ENCODE measurements around the gene SORBS2. TPM values are rescaled to one million over a fixed set of nuclear protein-coding genes. Genes with fewer than 3 reads are reported as not detected.
A peak's percentile ranks its signal among the peaks of the same experiment; 100 is the strongest.

Gene SORBS2
- total and polyA plus RNA-seq, 2 donors (not counting 1 experiment from before 2014, with no cell fraction given) = 0.25 to 0.89 TPM

DNA sequence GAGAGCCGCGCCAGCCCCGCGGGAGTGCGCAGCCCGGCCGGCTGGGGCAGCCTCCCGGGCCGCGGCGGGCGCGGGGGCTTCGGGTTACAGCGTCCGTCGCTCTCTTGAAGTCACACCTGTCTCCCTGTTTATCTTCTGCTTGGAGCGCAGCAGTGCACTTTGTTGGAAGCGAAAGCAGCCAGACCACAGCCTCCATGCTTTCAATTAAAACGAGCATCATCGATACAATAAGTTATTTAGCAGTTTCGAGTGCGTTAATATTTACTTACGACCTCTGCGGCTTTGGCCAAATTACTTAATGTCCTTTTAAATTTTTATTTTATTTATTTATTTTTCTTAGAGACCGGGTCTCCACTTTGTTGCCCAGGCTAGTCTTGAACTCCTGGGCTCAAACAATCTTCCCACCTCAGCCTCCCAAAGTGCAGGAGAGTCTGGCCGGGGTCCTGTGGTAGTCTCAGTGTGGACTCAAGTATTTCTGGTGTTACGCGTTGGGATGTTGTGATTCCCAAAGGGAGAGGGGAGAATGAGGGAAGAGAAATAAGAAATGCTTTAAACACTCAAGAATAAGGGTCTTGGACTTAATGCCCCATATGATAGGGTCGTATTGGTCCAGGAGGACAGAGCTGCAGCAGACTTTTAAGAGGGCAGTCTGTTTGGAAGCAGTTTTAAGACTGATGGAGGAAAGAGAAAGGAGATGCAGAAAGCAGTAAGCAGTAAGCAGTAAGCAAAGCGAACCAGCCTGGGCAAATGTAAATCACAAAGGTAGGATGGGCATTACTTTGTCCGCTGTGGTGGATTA is 276.2 kb downstream of the SORBS2 start:
- Histone ChIP-seq H3K27me3 (replicated peaks in 1 of 4; ENCODE audit: control extremely low read depth in 1 of 4, control insufficient read depth in 3 of 4, insufficient read depth in 4 of 4, low read length in 3 of 4) (peaks cover 0 to 46% (median 29%) of the 10 kb centered on the region in 4 experiments), H3K9me3 (ENCODE audit: control extremely low read depth in 1 of 3, control insufficient read depth in 2 of 3, insufficient read depth in 1 of 3, low read length in 2 of 3) (peaks cover 0 to 3% (median 0%) of the 10 kb centered on the region in 3 donors), H3K4me2 (replicated peaks; ENCODE audit: low read depth, low read length, poor library complexity, severe bottlenecking) (peak overlapping the region; percentile 71), H4K20me1 (ENCODE audit: control insufficient read depth, insufficient read depth, low read length, poor library complexity, severe bottlenecking) (no peaks in the 10 kb centered on the region), H3K4me1 (ENCODE audit: control insufficient read depth in 2 of 2, insufficient read depth in 2 of 2, low read length in 2 of 2) (peaks cover 5 to 12% of the 10 kb centered on the region in 2 donors), H3K4me3 (ENCODE audit: control extremely low read depth in 1 of 5, extremely low read depth in 1 of 5, insufficient read depth in 1 of 5, low read depth in 2 of 5, low read length in 4 of 5) (no peak overlapping the region), H3K79me2 (ENCODE audit: control insufficient read depth, insufficient read depth, low read length) (no peaks in the 10 kb centered on the region), H2AFZ (ENCODE audit: insufficient read depth, low read depth, low read length, poor library complexity, severe bottlenecking) (peak overlapping the region; percentile 36), H3K9ac (ENCODE audit: low read length) (no peak overlapping the region), H3K36me3 (replicated peaks in 1 of 2; ENCODE audit: control extremely low read depth in 1 of 2, control insufficient read depth in 1 of 2, extremely low read depth in 1 of 2, insufficient read depth in 2 of 2, low read length in 1 of 2) (no peaks in the 10 kb centered on the region), H3K27ac (ENCODE audit: low read length in 2 of 2) (no peak overlapping the region)
- Mint-ChIP-seq H3K27me3 (peaks cover 37% of the 10 kb centered on the region), H3K27ac (no peak overlapping the region), H3K4me3 (peak overlapping the region; percentile 73), H3K4me1 (peaks cover 8% of the 10 kb centered on the region), H3K9me3 (ENCODE audit: insufficient read depth) (no peaks in the 10 kb centered on the region)
- DNase-seq (no peak), ATAC-seq (ENCODE audit: low read depth) (no peak)
- ChIA-PET CTCF (interaction anchor here (0.7 to 1.8 kb wide), 2 partner anchors 62 to 402 kb away, joined by 3 to 4 read pairs; no protein-coding TSS in a partner anchor), POLR2A (interaction anchor here (0.6 kb wide), 1 partner anchor 51 kb away, joined by 3 read pairs; no protein-coding TSS in a partner anchor)
- TF ChIP-seq, protein P1, sequence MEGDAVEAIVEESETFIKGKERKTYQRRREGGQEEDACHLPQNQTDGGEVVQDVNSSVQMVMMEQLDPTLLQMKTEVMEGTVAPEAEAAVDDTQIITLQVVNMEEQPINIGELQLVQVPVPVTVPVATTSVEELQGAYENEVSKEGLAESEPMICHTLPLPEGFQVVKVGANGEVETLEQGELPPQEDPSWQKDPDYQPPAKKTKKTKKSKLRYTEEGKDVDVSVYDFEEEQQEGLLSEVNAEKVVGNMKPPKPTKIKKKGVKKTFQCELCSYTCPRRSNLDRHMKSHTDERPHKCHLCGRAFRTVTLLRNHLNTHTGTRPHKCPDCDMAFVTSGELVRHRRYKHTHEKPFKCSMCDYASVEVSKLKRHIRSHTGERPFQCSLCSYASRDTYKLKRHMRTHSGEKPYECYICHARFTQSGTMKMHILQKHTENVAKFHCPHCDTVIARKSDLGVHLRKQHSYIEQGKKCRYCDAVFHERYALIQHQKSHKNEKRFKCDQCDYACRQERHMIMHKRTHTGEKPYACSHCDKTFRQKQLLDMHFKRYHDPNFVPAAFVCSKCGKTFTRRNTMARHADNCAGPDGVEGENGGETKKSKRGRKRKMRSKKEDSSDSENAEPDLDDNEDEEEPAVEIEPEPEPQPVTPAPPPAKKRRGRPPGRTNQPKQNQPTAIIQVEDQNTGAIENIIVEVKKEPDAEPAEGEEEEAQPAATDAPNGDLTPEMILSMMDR (IDR thresholded peaks at IDR 0.05) = no peak
- no peak for TF ChIP-seq EZH2 (IDR thresholded peaks at IDR 0.05; ENCODE audit: borderline replicate concordance, insufficient read depth, low read depth, low read length, poor library complexity, severe bottlenecking)
- WGBS (ENCODE audit: insufficient coverage) = 13% methylated on average over 23 of the region's 32 CpGs
- intact Hi-C loops (cut with micrococcal nuclease) = loop anchor here (5.0 kb wide), 1 partner anchor 61 kb away; no protein-coding TSS in a partner anchor

Small RNAs within 50 kb of the gene (small RNA-seq; reads per million reads assigned to genes)
- not detected for gene RF00019 (ENCODE audit: insufficient read length, low read depth, low replicate concordance)
